SK-MEL-5 (cell line): ENCODE measurements around the gene EPN1. TPM values are rescaled to one million over a fixed set of nuclear protein-coding genes. Genes with fewer than 3 reads are reported as not detected.

Source experiments
- DNase-seq: peaks from one replicate; pipeline ENCODE4 v3.0.0-alpha.2; 2016; ENCODE audit warnings: low read depth, low spot score
- in situ Hi-C: cut with HindIII; loops from 2 replicates; pipeline ENCODE4 v1.10.0; 2016; ENCODE audit warnings: low sequenced_read_pairs, high pct_unique_total_duplicates, low pct_unique_long_range_greater_than_20kb
- total RNA-seq: library from RNA; depleted of rRNA; stranded (reverse); fragments of >200 nt; shearing (Covaris generic); gene quantifications from 2 replicates; pipeline ENCODE4 v1.2.3, GENCODE V29; 2014

The EPN1 gene
- total RNA-seq, 1 experiment from 2014 or later = 25.3 TPM

GRCh38 chr19:55671054-55671378 is 4.0 kb upstream of the EPN1 start:
- no peak for DNase-seq
- in situ Hi-C loops = no loop called here

- DNase-seq = no peak
- in situ Hi-C loops = no loop called here
Measured at GRCh38 chr19:55672418-55672817, 2.6 kb upstream of the EPN1 start.

GRCh38 chr19:55673465-55673864 is 1.6 kb upstream of the EPN1 start:
- in situ Hi-C loops = no loop called here
- DNase-seq = no peak

GRCh38 chr19:55673889-55674288 is 1.1 kb upstream of the EPN1 start:
- in situ Hi-C loops = no loop called here
- no peak for DNase-seq

- in situ Hi-C loops = no loop called here
- DNase-seq = no peak
Measured at GRCh38 chr19:55674459-55674840, 576 bp upstream of the EPN1 start.

- DNase-seq = no peak
- in situ Hi-C loops = no loop called here
Measured at GRCh38 chr19:55675661-55676354, 782 bp downstream of the EPN1 start.

- DNase-seq = no peak
- in situ Hi-C loops = no loop called here
Measured at GRCh38 chr19:55676383-55676782, 1.4 kb downstream of the EPN1 start.

GRCh38 chr19:55676889-55677505 is 2.0 kb downstream of the EPN1 start:
- DNase-seq = no peak
- in situ Hi-C loops = no loop called here

GRCh38 chr19:55677572-55678028 is 2.6 kb downstream of the EPN1 start:
- DNase-seq = no peak
- in situ Hi-C loops = no loop called here

- DNase-seq = no peak
- in situ Hi-C loops = no loop called here
Measured at GRCh38 chr19:55678121-55678671, 3.2 kb downstream of the EPN1 start.

- no peak for DNase-seq
- in situ Hi-C loops = no loop called here
Measured at GRCh38 chr19:55679343-55680257, 4.6 kb downstream of the EPN1 start.

GRCh38 chr19:55680339-55681130 is 5.5 kb downstream of the EPN1 start:
- in situ Hi-C loops = no loop called here
- no peak for DNase-seq

GRCh38 chr19:55681131-55682092 is 6.4 kb downstream of the EPN1 start:
- in situ Hi-C loops = no loop called here
- no peak for DNase-seq

- in situ Hi-C loops = no loop called here
- DNase-seq = no peak
Measured at GRCh38 chr19:55683449-55684261, 8.6 kb downstream of the EPN1 start.

- no peak for DNase-seq
Measured at GRCh38 chr19:55684946-55685681, 10.1 kb downstream of the EPN1 start.

More at GRCh38 chr19:55684946-55685681, 10.1 kb downstream of the EPN1 start:
- in situ Hi-C loops = no loop called here
